GM19455 (cell line): ENCODE data around the gene RFPL2.

Experiments
- ATAC-seq: cut with Tn5 transposase; IDR thresholded peaks from one replicate; pipeline ENCODE4 v1.9.1; 2021; ENCODE audit not compliant: unreplicated experiment

The RFPL2 gene

GRCh38 chr22:32204856-32205722, at the start of gene RFPL2:
TSS of gene RFPL2 (minus strand) at chr22:32205073. CDS start at chr22:32202451, 2,622 bp downstream.
- ATAC-seq, result no peak

- no peak for ATAC-seq
These were observed 44.4 kb upstream of the RFPL2 start for GRCh38 chr22:32249231-32249630.

GRCh38 chr22:32248276-32248675, 43.4 kb upstream of the RFPL2 start:
- no peak for ATAC-seq

DNA sequence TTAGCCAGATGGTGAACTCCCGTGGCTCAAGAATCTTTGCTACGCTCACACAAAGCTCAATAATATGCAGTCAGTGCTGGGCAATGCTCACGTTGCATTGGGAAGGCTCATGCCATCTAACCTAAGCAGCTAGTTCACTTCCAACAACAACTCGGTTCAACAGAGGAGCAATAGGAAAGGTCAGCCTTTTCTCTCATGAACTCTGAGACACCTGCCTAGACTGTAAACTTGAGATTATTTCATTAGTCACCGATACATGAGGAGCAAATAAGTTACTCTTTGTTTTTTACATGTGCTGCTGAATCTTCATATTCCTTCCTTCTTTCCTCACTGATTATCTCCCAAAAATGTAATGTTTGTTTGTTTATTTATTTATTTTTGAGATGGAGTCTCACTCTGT, 41.3 kb upstream of the RFPL2 start:
- no peak for ATAC-seq

DNA sequence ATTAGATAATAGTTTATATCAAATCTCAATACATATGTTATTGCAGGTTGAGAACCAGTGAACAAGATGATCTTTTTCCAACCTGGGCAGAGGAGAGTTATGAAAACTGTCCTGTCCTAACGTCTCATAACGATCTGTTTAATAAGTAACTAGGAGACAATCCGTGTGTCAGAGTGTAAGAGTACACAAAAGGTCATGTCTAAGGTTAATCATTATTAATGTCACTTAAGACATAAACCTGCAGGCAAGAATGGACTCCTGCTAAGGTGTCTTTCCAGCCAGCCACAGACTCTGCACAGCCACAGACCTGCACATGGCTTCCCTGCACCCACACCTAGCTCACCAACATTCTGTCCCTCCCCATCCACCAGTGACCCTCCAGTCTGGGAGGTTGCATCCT, 40.2 kb upstream of the RFPL2 start:
- no peak for ATAC-seq

DNA sequence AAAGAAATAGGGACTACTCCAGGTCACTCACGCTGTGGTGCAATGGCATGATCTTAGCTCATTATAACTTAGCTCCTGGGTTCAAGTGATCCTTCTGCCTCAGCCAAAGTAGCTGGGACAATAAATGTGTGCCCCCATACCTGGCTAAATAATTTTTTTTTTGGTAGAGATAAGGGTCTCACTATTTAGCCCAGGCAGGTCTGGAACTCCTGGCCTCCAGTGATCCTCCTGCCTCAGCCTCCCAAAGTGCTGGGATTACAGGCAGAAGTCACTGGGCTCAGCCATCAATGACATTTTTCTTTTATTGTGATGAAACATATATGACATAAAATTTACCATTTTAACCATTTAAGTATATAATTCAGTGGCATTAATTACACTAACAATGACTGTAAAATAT, 39.7 kb upstream of the RFPL2 start:
- ATAC-seq, result no peak

GRCh38 chr22:32240461-32240860, 35.6 kb upstream of the RFPL2 start:
- no peak for ATAC-seq

- ATAC-seq, result no peak
These were observed 33.0 kb upstream of the RFPL2 start for GRCh38 chr22:32237906-32238305.

DNA sequence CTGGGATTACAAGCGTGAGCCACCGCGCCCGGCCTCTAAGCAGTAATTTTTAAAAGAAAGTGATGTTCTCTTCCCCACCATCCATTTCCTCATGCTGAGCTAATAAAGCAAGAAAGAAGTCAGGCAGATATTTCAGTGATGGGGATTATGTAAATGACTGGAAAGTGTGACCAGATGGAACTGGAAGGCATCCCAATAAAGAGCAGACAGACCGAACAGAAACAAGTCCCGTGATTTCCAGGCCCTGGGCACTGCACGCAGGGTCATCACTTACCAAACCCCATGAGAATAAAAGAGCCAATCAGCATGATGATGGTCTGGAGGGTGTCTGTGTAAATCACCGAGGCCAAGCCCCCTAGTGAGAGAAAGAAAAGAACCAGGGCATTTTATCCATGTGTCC, 32.1 kb upstream of the RFPL2 start:
- ATAC-seq, result no peak

GRCh38 chr22:32233091-32233490, 28.2 kb upstream of the RFPL2 start:
- ATAC-seq, result no peak

DNA sequence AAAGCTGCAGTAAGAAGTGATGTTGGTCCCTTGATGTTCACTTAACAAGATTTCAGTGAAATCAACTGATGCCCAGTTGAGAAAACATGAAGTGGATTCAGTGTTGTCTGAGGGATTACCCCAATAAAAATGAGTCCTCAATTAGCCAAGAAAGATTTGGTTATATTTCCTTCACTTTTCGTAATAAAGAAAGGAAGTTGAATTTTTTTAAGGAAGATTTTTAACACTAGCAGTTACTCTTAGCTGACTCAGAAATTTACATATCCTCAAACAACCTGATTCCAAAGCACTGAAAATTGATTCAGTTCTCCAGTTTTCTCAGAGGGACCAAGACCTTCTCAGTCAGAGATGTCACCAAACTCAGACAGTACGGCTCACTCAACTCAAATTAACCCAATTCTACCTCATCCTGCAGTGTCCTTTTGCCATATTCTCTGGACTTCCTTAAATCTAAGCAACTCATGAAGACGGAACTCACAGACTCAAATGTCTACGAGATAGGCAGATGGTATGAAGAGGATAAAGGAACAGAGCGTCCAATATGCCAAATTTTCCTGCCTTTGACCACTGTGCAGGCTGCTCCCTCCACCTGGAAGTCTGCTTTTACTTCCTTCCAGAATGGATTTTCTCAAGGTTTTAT, 27.4 kb upstream of the RFPL2 start:
- ATAC-seq, result no peak

GRCh38 chr22:32226326-32227104, 21.6 kb upstream of the RFPL2 start:
- ATAC-seq, result no peak

- ATAC-seq, result no peak
These were observed 18.1 kb upstream of the RFPL2 start for GRCh38 chr22:32222991-32223390.

GRCh38 chr22:32219026-32219425, 14.2 kb upstream of the RFPL2 start:
- no peak for ATAC-seq

DNA sequence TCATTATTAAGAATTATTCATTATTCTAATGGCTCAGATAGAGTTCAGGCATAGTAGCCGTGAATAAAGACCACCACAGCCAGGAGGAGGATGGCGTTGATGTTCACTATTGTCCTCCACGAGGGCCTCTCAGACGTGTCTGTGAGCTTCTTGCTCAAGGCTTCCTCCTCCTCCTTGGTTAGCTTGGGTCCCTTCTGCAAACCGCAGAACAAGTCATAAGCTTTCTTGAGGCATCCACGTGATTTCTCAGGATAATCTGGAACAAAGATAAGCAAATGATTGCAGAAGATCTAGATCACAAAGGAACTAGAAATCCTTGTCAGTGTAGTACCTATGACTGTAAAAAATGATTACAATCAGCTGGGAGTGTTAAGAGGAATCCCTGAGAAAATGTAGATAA, 13.6 kb upstream of the RFPL2 start:
- no peak for ATAC-seq

GRCh38 chr22:32217465-32217864, 12.6 kb upstream of the RFPL2 start:
- ATAC-seq, result no peak

- no peak for ATAC-seq
These were observed 12.0 kb upstream of the RFPL2 start for GRCh38 chr22:32216911-32217310.

DNA sequence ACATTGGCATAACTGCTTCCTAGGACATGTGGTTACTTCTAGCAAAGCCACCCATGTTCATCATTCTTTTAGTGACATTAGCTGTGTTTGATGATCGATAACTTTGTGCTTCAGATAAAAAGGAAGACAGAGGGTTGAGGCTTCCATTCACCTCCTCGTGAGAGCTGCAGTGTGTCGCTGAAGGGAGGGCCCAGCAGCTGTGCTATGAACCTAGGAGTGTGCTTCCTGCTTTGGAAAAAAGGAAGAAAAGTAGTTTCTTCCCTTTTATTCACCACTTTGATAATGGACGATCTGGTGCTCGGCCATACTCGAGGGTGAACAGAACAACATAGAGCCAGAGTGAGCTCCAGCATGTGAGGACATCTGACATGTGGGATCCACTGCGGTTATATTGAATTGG, 6.1 kb upstream of the RFPL2 start:
- ATAC-seq, result no peak

- no peak for ATAC-seq
These were observed 3.8 kb upstream of the RFPL2 start for GRCh38 chr22:32208681-32209080.

- no peak for ATAC-seq
These were observed 3.2 kb upstream of the RFPL2 start for GRCh38 chr22:32207971-32208480.
